Measurements from ENCODE around the gene SCN4A.
A peak's percentile ranks its signal among the peaks of the same experiment; 100 is the strongest.

SCN4A gene

GRCh38 chr17:63954402-63955063, 18.2 kb downstream of the SCN4A start:
- DNase-seq: peak in 1 of 2 experiments; percentile 43

GRCh38 chr17:63950940-63951907, 21.5 kb downstream of the SCN4A start:
- peak in 1 of 2 experiments; percentile 15 for DNase-seq

GRCh38 chr17:63949576-63950250, 23.0 kb downstream of the SCN4A start:
- no peak for DNase-seq

- no peak for DNase-seq
These were observed 24.2 kb downstream of the SCN4A start for GRCh38 chr17:63948521-63948920.

GRCh38 chr17:63947711-63948330, 24.9 kb downstream of the SCN4A start:
- DNase-seq: no peak

- peak; percentile 23 to 38 for DNase-seq
These were observed 26.0 kb downstream of the SCN4A start for GRCh38 chr17:63946440-63947363.

- DNase-seq: no peak
These were observed 26.8 kb downstream of the SCN4A start for GRCh38 chr17:63945784-63946439.

GRCh38 chr17:63944736-63945499, 27.8 kb downstream of the SCN4A start:
- DNase-seq: no peak

- no peak for DNase-seq
These were observed 29.0 kb downstream of the SCN4A start for GRCh38 chr17:63943745-63944144.

- no peak for DNase-seq
These were observed 30.3 kb downstream of the SCN4A start for GRCh38 chr17:63942309-63942985.

GRCh38 chr17:63941751-63942150, 31.0 kb downstream of the SCN4A start:
- no peak for DNase-seq

GRCh38 chr17:63941162-63941561, 31.6 kb downstream of the SCN4A start:
- DNase-seq: no peak

- no peak for DNase-seq
These were observed 32.1 kb downstream of the SCN4A start for GRCh38 chr17:63940584-63940983.

- DNase-seq: no peak
These were observed 32.8 kb downstream of the SCN4A start for GRCh38 chr17:63939884-63940283.

GRCh38 chr17:63939401-63939800, 33.3 kb downstream of the SCN4A start:
- DNase-seq: no peak

- DNase-seq: no peak
These were observed 34.8 kb downstream of the SCN4A start for GRCh38 chr17:63937920-63938319.

- DNase-seq: no peak
These were observed 35.4 kb downstream of the SCN4A start for GRCh38 chr17:63937319-63937718.

GRCh38 chr17:63934183-63935112, 38.3 kb downstream of the SCN4A start:
- DNase-seq: no peak

GRCh38 chr17:63933598-63933997, 39.1 kb downstream of the SCN4A start:
- no peak for DNase-seq

Data from NCI-H2081 (cell line).